Caco-2 (cell line): ENCODE measurements around the gene ERFL. TPM values are rescaled to one million over a fixed set of nuclear protein-coding genes. Genes with fewer than 3 reads are reported as not detected.

Experiments used
- BruUV-seq: library from RNA; stranded (reverse); fragments of 400-500 nt; replicated peaks from 2 replicates; lab custom pipeline; 2021; lab: Mats Ljungman, UMichigan
- CTCF ChIA-PET: fragments of 300-600 bp; sonication (Branson Sonifier 250); formaldehyde crosslinking; loops from one replicate; lab custom pipeline; 2022; ENCODE audit warnings: antibody characterized with exemption; lab: Charles Lee
- POLR2A ChIA-PET: fragments of 300-600 bp; sonication (Branson Sonifier 250); formaldehyde crosslinking; loops from one replicate; lab custom pipeline; 2022; ENCODE audit warnings: antibody characterized with exemption; lab: Charles Lee
- DNase-seq, 2 experiments: peaks; one replicate each; pipeline versions ENCODE4 v3.0.0 to v3.0.0-alpha.2; 2020 to 2022
- H3K27me3 ChIP-seq: replicated peaks from 2 replicates; pipeline ENCODE4 v1.6.0; 2011; ENCODE audit warnings: low read length; ENCODE audit not compliant: control insufficient read depth, insufficient read depth
- H3K36me3 ChIP-seq: 2 replicates; pipeline ENCODE4 v1.5.1; 2011; ENCODE audit warnings: low read length; ENCODE audit not compliant: control insufficient read depth, insufficient read depth
- H3K4me1 ChIP-seq: fragments of 250-450 bp; sonication (Bioruptor Pico); 2 replicates; pipeline ENCODE4 v1.5.1; 2020; ENCODE audit warnings: mild to moderate bottlenecking
- H3K4me3 ChIP-seq: 2 replicates; pipeline ENCODE4 v1.5.1; 2011; ENCODE audit warnings: low read depth, mild to moderate bottlenecking, control low read depth, low read length
- H3K9me3 ChIP-seq: fragments of 250-450 bp; sonication (Bioruptor Pico); 2 replicates; pipeline ENCODE4 v1.5.1; 2020; ENCODE audit warnings: mild to moderate bottlenecking, moderate library complexity
- H3K27ac Mint-ChIP-seq: one replicate; pipeline ENCODE4 v1.8.0; 2022; ENCODE audit warnings: mixed read lengths; ENCODE audit not compliant: unreplicated experiment
- H3K27me3 Mint-ChIP-seq: one replicate; pipeline ENCODE4 v1.8.0; 2022; ENCODE audit warnings: mixed read lengths; ENCODE audit not compliant: insufficient read depth, unreplicated experiment
- H3K36me3 Mint-ChIP-seq: one replicate; pipeline ENCODE4 v1.8.0; 2022; ENCODE audit warnings: mild to moderate bottlenecking, mixed read lengths; ENCODE audit not compliant: insufficient read depth, unreplicated experiment
- H3K4me1 Mint-ChIP-seq: one replicate; pipeline ENCODE4 v1.8.0; 2022; ENCODE audit warnings: low read depth, mixed read lengths; ENCODE audit not compliant: unreplicated experiment
- H3K4me3 Mint-ChIP-seq: one replicate; pipeline ENCODE4 v1.8.0; 2022; ENCODE audit warnings: mild to moderate bottlenecking, moderate library complexity, mixed read lengths; ENCODE audit not compliant: unreplicated experiment
- H3K9me3 Mint-ChIP-seq: one replicate; pipeline ENCODE4 v1.8.0; 2022; ENCODE audit warnings: mixed read lengths; ENCODE audit not compliant: unreplicated experiment
- CTCF ChIP-seq, 2 experiments: fragments of 200-600 bp in 1 of 2; IDR thresholded peaks; 1 replicate in 1 of 2; 2 replicates in 1 of 2; pipeline versions ENCODE4 v1.5.1 to v1.8.0; 2011 to 2022; ENCODE audit warnings: antibody characterized with exemption in 1 of 2, control low read depth in 1 of 2, inconsistent platforms in 1 of 2, low read depth in 1 of 2, low read length in 1 of 2, mild to moderate bottlenecking in 1 of 2, moderate library complexity in 1 of 2; ENCODE audit not compliant: insufficient read depth in 1 of 2, severe bottlenecking in 1 of 2, unreplicated experiment in 1 of 2
- intact Hi-C: fragments of 100-400 bp; cut with micrococcal nuclease; formaldehyde crosslinking; loops from one replicate; pipeline ENCODE4 v1.10.0; 2022; ENCODE audit not compliant: unreplicated experiment
- total RNA-seq: library from RNA; stranded (reverse); gene quantifications from 2 replicates; pipeline ENCODE4 v1.2.3, GENCODE V29; 2022

The ERFL gene
- total RNA-seq, 1 experiment from 2014 or later, result 0.23 TPM

GRCh38 chr19:41902594-41902993 is 25.7 kb downstream of the ERFL start:
- Histone ChIP-seq H3K9me3 (no peaks in the 10 kb centered on the region), H3K4me1 (peaks cover 26% of the 10 kb centered on the region), H3K36me3 (peaks cover 8% of the 10 kb centered on the region), H3K4me3 (no peak overlapping the region), H3K27me3 (no peaks in the 10 kb centered on the region)
- ChIA-PET POLR2A (interaction anchor here (0.6 kb wide), 1 partner anchor 42 kb away, joined by 3 read pairs; the partner anchor contains the start of gene RPS19), CTCF (interaction anchor here (1.7 kb wide), 1 partner anchor 15 kb away, joined by 3 read pairs; no protein-coding TSS in a partner anchor)
- no peak for TF ChIP-seq CTCF (IDR thresholded peaks at IDR 0.05; ENCODE audit: insufficient read depth in 1 of 2, low read depth in 1 of 2, low read length in 1 of 2, severe bottlenecking in 1 of 2, unreplicated experiment in 1 of 2)
- intact Hi-C loops, result no loop called here
- Mint-ChIP-seq H3K27me3 (no peaks in the 10 kb centered on the region), H3K9me3 (no peaks in the 10 kb centered on the region), H3K27ac (no peak overlapping the region), H3K36me3 (peaks cover 39% of the 10 kb centered on the region), H3K4me1 (peaks cover 28% of the 10 kb centered on the region), H3K4me3 (no peak overlapping the region)
- no peak for DNase-seq
- no TSS peak for BruUV-seq

GRCh38 chr19:41901707-41902360 is 26.4 kb downstream of the ERFL start:
- peaks cover 26% of the 10 kb centered on the region for H3K4me1 Mint-ChIP-seq
- no peaks in the 10 kb centered on the region for H3K9me3 Mint-ChIP-seq
- no peak for TF ChIP-seq CTCF (IDR thresholded peaks at IDR 0.05; ENCODE audit: insufficient read depth in 1 of 2, low read depth in 1 of 2, low read length in 1 of 2, severe bottlenecking in 1 of 2, unreplicated experiment in 1 of 2)
- H3K4me3 ChIP-seq, result no peak overlapping the region
- no peak overlapping the region for H3K4me3 Mint-ChIP-seq
- H3K9me3 ChIP-seq, result no peaks in the 10 kb centered on the region
- ChIA-PET POLR2A (interaction anchor here (0.6 kb wide), 1 partner anchor 42 kb away, joined by 3 read pairs; the partner anchor contains the start of gene RPS19), CTCF (interaction anchor here (0.6 to 1.7 kb wide), 2 partner anchors 14 to 224 kb away, joined by 3 to 6 read pairs; no protein-coding TSS in a partner anchor)
- H3K27ac Mint-ChIP-seq, result no peak overlapping the region
- DNase-seq, result no peak
- peaks cover 26% of the 10 kb centered on the region for H3K4me1 ChIP-seq
- no peaks in the 10 kb centered on the region for H3K27me3 Mint-ChIP-seq
- H3K27me3 ChIP-seq, result no peaks in the 10 kb centered on the region
- H3K36me3 Mint-ChIP-seq, result peaks cover 39% of the 10 kb centered on the region
- intact Hi-C loops, result no loop called here
- no TSS peak for BruUV-seq
- H3K36me3 ChIP-seq, result peaks cover 8% of the 10 kb centered on the region

- H3K9me3 Mint-ChIP-seq, result no peaks in the 10 kb centered on the region
- H3K4me1 Mint-ChIP-seq, result peaks cover 7% of the 10 kb centered on the region
- intact Hi-C loops, result no loop called here
- H3K27me3 ChIP-seq, result no peaks in the 10 kb centered on the region
- no peak overlapping the region for H3K4me3 ChIP-seq
- H3K27ac Mint-ChIP-seq, result no peak overlapping the region
- CTCF ChIA-PET, result interaction anchor here (0.9 kb wide), 1 partner anchor 30 kb away, joined by 4 read pairs; the partner anchor contains the start of gene ERFL
- BruUV-seq, result no TSS peak
- H3K4me1 ChIP-seq, result peaks cover 6% of the 10 kb centered on the region
- no peak for TF ChIP-seq CTCF (IDR thresholded peaks at IDR 0.05; ENCODE audit: insufficient read depth in 1 of 2, low read depth in 1 of 2, low read length in 1 of 2, severe bottlenecking in 1 of 2, unreplicated experiment in 1 of 2)
- H3K36me3 ChIP-seq, result peaks cover 5% of the 10 kb centered on the region
- H3K4me3 Mint-ChIP-seq, result no peak overlapping the region
- H3K27me3 Mint-ChIP-seq, result no peaks in the 10 kb centered on the region
- peaks cover 34% of the 10 kb centered on the region for H3K36me3 Mint-ChIP-seq
- DNase-seq, result no peak
- POLR2A ChIA-PET, result no interaction called here
- H3K9me3 ChIP-seq, result no peaks in the 10 kb centered on the region
Observed at GRCh38 chr19:41898235-41898634, 30.0 kb downstream of the ERFL start.
